Measurements from ENCODE around the gene EPYC.
A peak's percentile ranks its signal among the peaks of the same experiment; 100 is the strongest.

EPYC gene

GRCh38 chr12:91004872-91005271 is at the start of gene EPYC:
TSS of gene EPYC (minus strand) at chr12:91004972. CDS start at chr12:91002565, 2,407 bp downstream.
- FAIRE-seq = no peak

- FAIRE-seq = no peak
Measured at GRCh38 chr12:91053951-91054715, 49.4 kb upstream of the EPYC start.

- no peak for FAIRE-seq
Measured at GRCh38 chr12:91052026-91052425, 47.3 kb upstream of the EPYC start.

- no peak for FAIRE-seq
Measured at GRCh38 chr12:91044586-91044985, 39.8 kb upstream of the EPYC start.

- FAIRE-seq = no peak
Measured at GRCh38 chr12:91043408-91043807, 38.6 kb upstream of the EPYC start.

- FAIRE-seq = no peak
Measured at GRCh38 chr12:91040096-91040755, 35.5 kb upstream of the EPYC start.

GRCh38 chr12:91037276-91037675 is 32.5 kb upstream of the EPYC start:
- FAIRE-seq = no peak

- no peak for FAIRE-seq
Measured at GRCh38 chr12:91033251-91033650, 28.5 kb upstream of the EPYC start.

- no peak for FAIRE-seq
Measured at GRCh38 chr12:91023326-91024004, 18.7 kb upstream of the EPYC start.

GRCh38 chr12:91021076-91021475 is 16.3 kb upstream of the EPYC start:
- FAIRE-seq = no peak

GRCh38 chr12:91019455-91019854 is 14.7 kb upstream of the EPYC start:
- no peak for FAIRE-seq

- no peak for FAIRE-seq
Measured at GRCh38 chr12:91017511-91018263, 12.9 kb upstream of the EPYC start.

- no peak for FAIRE-seq
Measured at GRCh38 chr12:91017043-91017442, 12.3 kb upstream of the EPYC start.

GRCh38 chr12:91009319-91009950 is 4.7 kb upstream of the EPYC start:
- no peak for FAIRE-seq

GRCh38 chr12:91007531-91008290 is 2.9 kb upstream of the EPYC start:
- no peak for FAIRE-seq

GRCh38 chr12:91003737-91004136 is 1.0 kb downstream of the EPYC start:
- no peak for FAIRE-seq

GRCh38 chr12:91001306-91001705 is 3.5 kb downstream of the EPYC start:
- no peak for FAIRE-seq

GRCh38 chr12:90999966-91000365 is 4.8 kb downstream of the EPYC start:
- FAIRE-seq = no peak

- peak; percentile 15 for FAIRE-seq
Measured at GRCh38 chr12:90999527-90999926, 5.2 kb downstream of the EPYC start.

- FAIRE-seq = no peak
Measured at GRCh38 chr12:90995010-90995409, 9.8 kb downstream of the EPYC start.

GRCh38 chr12:90991952-90992465 is 12.8 kb downstream of the EPYC start:
- no peak for FAIRE-seq

GRCh38 chr12:90990611-90991010 is 14.2 kb downstream of the EPYC start:
- no peak for FAIRE-seq
